Nephron (organoid): Measurements from ENCODE around the gene RXRA.

Source experiments
- H3K27ac Mint-ChIP-seq, 3 experiments: 2 replicates each; pipeline ENCODE4 v1.8.0; 2020; ENCODE audit warnings: mixed read lengths in 3 of 3, mild to moderate bottlenecking in 2 of 3, moderate library complexity in 1 of 3
- H3K27me3 Mint-ChIP-seq: 2 replicates; pipeline ENCODE4 v1.8.0; 2021; ENCODE audit warnings: low read depth, mild to moderate bottlenecking, moderate library complexity, mixed read lengths
- H3K36me3 Mint-ChIP-seq: 2 replicates; pipeline ENCODE4 v1.8.0; 2020; ENCODE audit warnings: low read depth, mixed read lengths
- H3K4me1 Mint-ChIP-seq: 2 replicates; pipeline ENCODE4 v1.8.0; 2020; ENCODE audit warnings: mixed read lengths
- H3K4me3 Mint-ChIP-seq, 3 experiments: 2 replicates each; pipeline ENCODE4 v1.8.0; 2020; ENCODE audit warnings: mild to moderate bottlenecking in 3 of 3, mixed read lengths in 3 of 3, moderate library complexity in 2 of 3
- H3K9me3 Mint-ChIP-seq: 2 replicates; pipeline ENCODE4 v1.8.0; 2020; ENCODE audit warnings: mixed read lengths
- TF ChIP-seq, protein P1 (sequence below), 3 experiments: fragments of 200-600 bp; sonication (generic); IDR thresholded peaks; one replicate each; pipeline ENCODE4 v1.5.0; 2021; ENCODE audit warnings: antibody characterized with exemption in 3 of 3; ENCODE audit not compliant: unreplicated experiment in 3 of 3

The RXRA gene

GRCh38 chr9:134456756-134457305 is 130.6 kb downstream of the RXRA start:
- Mint-ChIP-seq H3K4me1 (peaks cover 18% of the 10 kb centered on the region), H3K36me3 (no peaks in the 10 kb centered on the region), H3K27me3 (no peaks in the 10 kb centered on the region), H3K4me3 (peak overlapping the region in 1 of 3 experiments; percentile 4), H3K9me3 (no peaks in the 10 kb centered on the region), H3K27ac (peak overlapping the region; percentile 98 to 99 (median 99))
- TF ChIP-seq, protein P1, sequence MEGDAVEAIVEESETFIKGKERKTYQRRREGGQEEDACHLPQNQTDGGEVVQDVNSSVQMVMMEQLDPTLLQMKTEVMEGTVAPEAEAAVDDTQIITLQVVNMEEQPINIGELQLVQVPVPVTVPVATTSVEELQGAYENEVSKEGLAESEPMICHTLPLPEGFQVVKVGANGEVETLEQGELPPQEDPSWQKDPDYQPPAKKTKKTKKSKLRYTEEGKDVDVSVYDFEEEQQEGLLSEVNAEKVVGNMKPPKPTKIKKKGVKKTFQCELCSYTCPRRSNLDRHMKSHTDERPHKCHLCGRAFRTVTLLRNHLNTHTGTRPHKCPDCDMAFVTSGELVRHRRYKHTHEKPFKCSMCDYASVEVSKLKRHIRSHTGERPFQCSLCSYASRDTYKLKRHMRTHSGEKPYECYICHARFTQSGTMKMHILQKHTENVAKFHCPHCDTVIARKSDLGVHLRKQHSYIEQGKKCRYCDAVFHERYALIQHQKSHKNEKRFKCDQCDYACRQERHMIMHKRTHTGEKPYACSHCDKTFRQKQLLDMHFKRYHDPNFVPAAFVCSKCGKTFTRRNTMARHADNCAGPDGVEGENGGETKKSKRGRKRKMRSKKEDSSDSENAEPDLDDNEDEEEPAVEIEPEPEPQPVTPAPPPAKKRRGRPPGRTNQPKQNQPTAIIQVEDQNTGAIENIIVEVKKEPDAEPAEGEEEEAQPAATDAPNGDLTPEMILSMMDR (IDR thresholded peaks at IDR 0.05; ENCODE audit: unreplicated experiment in 3 of 3), result no peak

DNA sequence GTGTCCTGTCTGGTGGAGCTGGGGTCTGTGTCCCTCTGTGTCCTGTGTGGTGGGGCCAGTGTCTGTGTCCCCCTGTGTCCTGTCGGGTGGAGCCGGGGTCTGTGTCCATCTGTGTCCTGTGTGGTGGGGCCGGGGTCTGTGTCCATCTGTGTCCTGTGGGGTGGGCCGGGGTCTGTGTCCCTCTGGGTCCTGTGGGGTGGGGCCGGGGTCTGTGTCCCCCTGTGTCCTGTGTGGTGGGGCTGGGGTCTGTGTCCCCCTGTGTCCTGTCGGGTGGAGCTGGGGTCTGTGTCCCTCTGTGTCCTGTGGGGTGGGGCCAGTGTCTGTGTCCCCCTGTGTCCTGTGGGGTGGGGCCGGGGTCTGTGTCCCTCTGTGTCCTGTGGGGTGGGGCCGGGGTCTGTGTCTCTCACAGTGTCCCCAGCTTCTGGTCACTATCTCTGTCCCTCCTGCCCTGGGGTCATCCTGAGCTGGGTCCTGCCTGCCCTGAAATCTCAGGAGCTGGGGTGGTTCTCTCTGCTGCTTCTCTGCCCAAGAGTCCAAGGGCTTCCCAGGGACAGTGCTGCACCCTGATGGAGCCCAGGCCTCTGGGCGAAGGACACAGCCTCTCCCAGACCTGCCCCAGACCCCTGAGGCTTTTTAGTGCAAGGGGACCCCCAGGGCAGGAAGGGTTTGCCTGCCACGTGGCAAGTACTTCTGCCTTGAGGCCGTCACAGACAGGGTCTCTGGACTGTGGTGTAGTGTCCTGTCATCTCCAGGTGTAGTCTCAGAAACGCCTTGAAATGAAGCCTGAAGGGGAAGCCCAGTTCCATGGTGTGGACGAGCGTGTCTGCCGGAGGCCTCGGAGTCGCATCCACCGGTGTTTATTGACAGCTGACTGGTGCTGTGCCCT is 131.3 kb downstream of the RXRA start:
- Mint-ChIP-seq H3K4me1 (peaks cover 18% of the 10 kb centered on the region), H3K36me3 (no peaks in the 10 kb centered on the region)

DNA sequence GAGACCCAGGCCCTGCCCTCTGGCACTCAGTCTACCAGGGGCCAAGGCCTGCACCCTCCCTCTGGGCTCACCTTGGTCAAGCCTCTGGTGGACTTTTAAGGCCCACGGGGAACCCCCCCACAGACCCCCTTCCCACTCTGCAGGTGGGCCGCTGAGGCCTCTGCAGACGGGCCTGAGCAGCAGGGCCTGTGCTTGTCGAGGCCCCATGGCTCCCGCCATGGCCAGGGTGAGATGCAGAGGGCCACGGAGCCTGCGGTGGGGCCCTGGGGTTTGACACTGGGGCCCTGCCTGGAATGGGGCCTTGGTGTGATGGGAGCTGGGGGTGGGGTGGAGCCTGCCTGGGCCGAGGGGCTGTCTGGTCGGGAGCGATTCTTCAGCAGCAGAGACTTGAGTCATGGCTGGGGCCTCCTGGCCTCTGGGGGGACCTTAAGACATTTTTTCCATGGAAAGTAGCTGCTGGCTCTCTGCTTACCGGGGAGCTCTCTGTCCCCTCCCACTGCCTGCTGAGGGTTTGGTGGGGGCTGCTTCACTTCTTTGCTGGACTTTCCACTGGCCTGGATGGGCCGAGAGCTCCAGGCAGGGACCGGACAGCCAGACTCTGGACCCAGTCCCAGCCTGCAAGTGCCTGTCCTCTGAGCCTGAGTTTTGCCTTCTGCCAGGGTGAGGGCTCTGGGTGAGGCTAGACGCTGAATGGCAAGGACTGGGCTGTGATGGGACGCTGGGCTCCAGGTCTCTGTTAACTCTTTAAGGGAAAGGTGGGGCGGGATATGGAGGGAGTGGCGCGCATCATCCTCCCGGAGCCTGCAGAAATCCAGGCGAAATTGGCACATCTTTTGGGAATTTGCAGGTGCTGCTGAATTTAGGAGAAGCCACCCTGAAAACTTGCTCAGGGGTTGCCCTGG is 132.2 kb downstream of the RXRA start:
- H3K4me3 Mint-ChIP-seq, result peak overlapping the region; percentile 17 to 54 (median 42)
- peak overlapping the region; percentile 91 to 98 (median 93) for H3K27ac Mint-ChIP-seq
- no peaks in the 10 kb centered on the region for H3K27me3 Mint-ChIP-seq
- H3K4me1 Mint-ChIP-seq, result peaks cover 18% of the 10 kb centered on the region
- TF ChIP-seq, protein P1 (IDR thresholded peaks at IDR 0.05; ENCODE audit: unreplicated experiment in 3 of 3), result no peak
- no peaks in the 10 kb centered on the region for H3K36me3 Mint-ChIP-seq
- H3K9me3 Mint-ChIP-seq, result no peaks in the 10 kb centered on the region

More for the DNA sequence above, 131.3 kb downstream of the RXRA start:
- TF ChIP-seq, protein P1 (IDR thresholded peaks at IDR 0.05; ENCODE audit: unreplicated experiment in 3 of 3), result no peak
- Mint-ChIP-seq H3K27me3 (no peaks in the 10 kb centered on the region), H3K27ac (peak overlapping the region; percentile 98 to 99 (median 99)), H3K9me3 (no peaks in the 10 kb centered on the region), H3K4me3 (no peak overlapping the region)

DNA sequence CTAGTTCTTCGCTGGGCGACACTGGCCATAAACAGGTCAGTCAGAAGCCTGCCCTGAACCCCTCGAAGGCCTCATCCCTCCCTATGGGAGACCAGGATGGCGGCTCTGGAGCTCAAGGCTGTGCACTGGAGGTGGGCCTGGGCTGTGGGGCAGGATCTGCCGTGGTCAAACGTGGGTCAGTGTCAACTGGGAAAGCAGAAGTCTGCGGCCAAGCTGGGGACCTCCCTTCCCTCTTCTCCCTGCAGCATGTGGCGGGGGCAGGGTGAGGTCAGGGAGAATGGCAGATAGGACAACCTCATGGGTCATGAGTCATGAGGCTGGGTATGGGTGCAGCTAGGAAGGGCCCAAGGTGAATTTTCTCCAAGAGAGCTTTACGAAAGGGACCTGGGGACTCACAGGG is 132.9 kb downstream of the RXRA start:
- Mint-ChIP-seq H3K4me3 (no peak overlapping the region), H3K27me3 (no peaks in the 10 kb centered on the region), H3K27ac (peak overlapping the region in 2 of 3 experiments; percentile 75 to 91), H3K36me3 (no peaks in the 10 kb centered on the region), H3K9me3 (no peaks in the 10 kb centered on the region), H3K4me1 (peaks cover 18% of the 10 kb centered on the region)
- TF ChIP-seq, protein P1 (IDR thresholded peaks at IDR 0.05; ENCODE audit: unreplicated experiment in 3 of 3), result no peak

- TF ChIP-seq, protein P1 (IDR thresholded peaks at IDR 0.05; ENCODE audit: unreplicated experiment in 3 of 3), result no peak
- Mint-ChIP-seq H3K4me1 (peaks cover 16% of the 10 kb centered on the region), H3K36me3 (no peaks in the 10 kb centered on the region), H3K27ac (no peak overlapping the region), H3K27me3 (no peaks in the 10 kb centered on the region), H3K9me3 (no peaks in the 10 kb centered on the region), H3K4me3 (no peak overlapping the region)
Measured at GRCh38 chr9:134459573-134459972, 133.3 kb downstream of the RXRA start.
